Prostate gland (tissue), 2 donors: ENCODE data around the gene DLEC1. TPM values are rescaled to one million over a fixed set of nuclear protein-coding genes. Genes with fewer than 3 reads are reported as not detected.
A peak's percentile ranks its signal among the peaks of the same experiment; 100 is the strongest.

Source experiments
- DNase-seq: peaks from one replicate; pipeline ENCODE4 v3.0.0-alpha.2; 2019; ENCODE audit warnings: low spot score
- H3K27ac ChIP-seq, 2 donors: fragments of 200-600 bp; sonication (generic); 2 replicates each; pipeline ENCODE4 v1.5.1; 2017 to 2019
- H3K27me3 ChIP-seq: fragments of 200-600 bp; sonication (generic); replicated peaks from 2 replicates; pipeline ENCODE4 v1.5.1; 2019; ENCODE audit not compliant: insufficient read depth
- H3K36me3 ChIP-seq, 2 donors: fragments of 200-600 bp; sonication (generic); 1 replicate in 1 of 2; 2 replicates in 1 of 2; pipeline versions ENCODE4 v1.5.1 to v1.8.1; 2017 to 2019
- H3K4me1 ChIP-seq: fragments of 200-600 bp; sonication (generic); replicated peaks from 2 replicates; pipeline ENCODE4 v1.5.1; 2019
- H3K4me3 ChIP-seq, 2 donors: fragments of 200-600 bp; sonication (generic); 2 replicates each; pipeline ENCODE4 v1.5.1; 2017 to 2019
- H3K9me3 ChIP-seq: fragments of 200-600 bp; sonication (generic); 2 replicates; pipeline ENCODE4 v1.5.1; 2017
- POLR2A ChIP-seq: fragments of 450-650 bp; IDR thresholded peaks from one replicate; pipeline ENCODE4 v1.6.1; 2016; ENCODE audit warnings: antibody characterized with exemption, mild to moderate bottlenecking
- POLR2AphosphoS5 ChIP-seq: sonication (generic); formaldehyde crosslinking; IDR thresholded peaks from one replicate; pipeline ENCODE4 v1.6.1; 2017; ENCODE audit warnings: antibody characterized with exemption
- WGBS: methylation state at CpG from one replicate; pipeline ENCODE4 v1.1.5; 2018; 5-methylcytosine and 5-hydroxymethylcytosine counted together
- intact Hi-C: fragments of 100-400 bp; cut with DNase I; formaldehyde crosslinking; loops from one replicate; pipeline ENCODE4 v1.14.2; 2022
- total RNA-seq, 2 donors: library from RNA; depleted of rRNA; stranded (reverse); fragments of >200 nt; gene quantifications; one replicate each; pipeline ENCODE4 v1.1.0, GENCODE V29; 2016
- TF ChIP-seq, protein P1 (sequence below), 4 experiments: fragments of 200-600 bp in 2 of 4; fragments of 450-650 bp in 2 of 4; sonication (generic) in 2 of 4; IDR thresholded peaks; 1 replicate in 3 of 4; 2 replicates in 1 of 4; pipeline ENCODE4 v1.5.1; 2016 to 2019; ENCODE audit warnings: antibody characterized with exemption in 4 of 4, mild to moderate bottlenecking in 2 of 4, moderate library complexity in 2 of 4

The DLEC1 gene
- total RNA-seq, 2 donors from 2014 or later, result 0.32 to 13.1 TPM

- intact Hi-C loops, result loop anchor here (5.0 kb wide), 1 partner anchor 35 kb away; no protein-coding TSS in a partner anchor
- WGBS, result 78% methylated on average over 3 of the region's 3 CpGs
These were observed 2.1 kb upstream of the DLEC1 start for GRCh38 chr3:38036906-38037305.

DNA sequence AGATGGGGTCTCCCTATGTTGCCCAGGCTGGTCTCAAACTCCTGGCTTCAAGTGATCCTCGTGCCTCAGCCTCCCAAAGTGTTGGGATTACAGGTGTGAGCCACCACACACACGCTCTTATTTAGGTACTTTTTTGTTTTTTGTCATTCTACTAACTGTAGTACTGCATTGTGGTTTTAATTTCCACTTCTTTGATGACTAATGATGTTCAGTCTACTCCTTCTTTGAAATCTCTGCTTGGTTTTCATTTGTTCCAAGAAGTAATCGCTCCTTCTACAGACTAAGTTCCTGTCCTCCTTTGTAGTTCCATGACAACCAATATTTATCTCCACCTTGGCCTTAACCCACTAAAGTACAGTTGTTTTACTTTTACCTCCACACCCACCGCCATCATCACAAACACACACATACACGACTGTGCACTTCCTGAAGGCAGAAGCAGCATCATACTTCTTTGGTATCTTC is 529 bp upstream of the DLEC1 start:
- no peaks in the 10 kb centered on the region for H3K4me1 ChIP-seq
- no peaks in the 10 kb centered on the region for H3K36me3 ChIP-seq
- DNase-seq, result no peak
- H3K4me3 ChIP-seq, result no peak overlapping the region
- TF ChIP-seq POLR2A (no peak), POLR2AphosphoS5 (no peak)
- TF ChIP-seq, protein P1, sequence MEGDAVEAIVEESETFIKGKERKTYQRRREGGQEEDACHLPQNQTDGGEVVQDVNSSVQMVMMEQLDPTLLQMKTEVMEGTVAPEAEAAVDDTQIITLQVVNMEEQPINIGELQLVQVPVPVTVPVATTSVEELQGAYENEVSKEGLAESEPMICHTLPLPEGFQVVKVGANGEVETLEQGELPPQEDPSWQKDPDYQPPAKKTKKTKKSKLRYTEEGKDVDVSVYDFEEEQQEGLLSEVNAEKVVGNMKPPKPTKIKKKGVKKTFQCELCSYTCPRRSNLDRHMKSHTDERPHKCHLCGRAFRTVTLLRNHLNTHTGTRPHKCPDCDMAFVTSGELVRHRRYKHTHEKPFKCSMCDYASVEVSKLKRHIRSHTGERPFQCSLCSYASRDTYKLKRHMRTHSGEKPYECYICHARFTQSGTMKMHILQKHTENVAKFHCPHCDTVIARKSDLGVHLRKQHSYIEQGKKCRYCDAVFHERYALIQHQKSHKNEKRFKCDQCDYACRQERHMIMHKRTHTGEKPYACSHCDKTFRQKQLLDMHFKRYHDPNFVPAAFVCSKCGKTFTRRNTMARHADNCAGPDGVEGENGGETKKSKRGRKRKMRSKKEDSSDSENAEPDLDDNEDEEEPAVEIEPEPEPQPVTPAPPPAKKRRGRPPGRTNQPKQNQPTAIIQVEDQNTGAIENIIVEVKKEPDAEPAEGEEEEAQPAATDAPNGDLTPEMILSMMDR (IDR thresholded peaks at IDR 0.05), result no peak
- H3K9me3 ChIP-seq, result no peaks in the 10 kb centered on the region
- intact Hi-C loops, result loop anchor here (5.0 kb wide), 1 partner anchor 36 kb away; no protein-coding TSS in a partner anchor
- 87% methylated on average over 5 of the region's 5 CpGs for WGBS
- H3K27me3 ChIP-seq, result no peaks in the 10 kb centered on the region
- no peak overlapping the region for H3K27ac ChIP-seq

More at GRCh38 chr3:38036906-38037305, 2.1 kb upstream of the DLEC1 start:
- Histone ChIP-seq H3K27me3 (no peaks in the 10 kb centered on the region), H3K4me3 (no peak overlapping the region), H3K36me3 (no peaks in the 10 kb centered on the region), H3K4me1 (no peaks in the 10 kb centered on the region), H3K27ac (no peak overlapping the region), H3K9me3 (no peaks in the 10 kb centered on the region)
- DNase-seq, result no peak
- no peak for TF ChIP-seq POLR2A
- TF ChIP-seq, protein P1 (IDR thresholded peaks at IDR 0.05), result no peak
- no peak for TF ChIP-seq POLR2AphosphoS5

DNA sequence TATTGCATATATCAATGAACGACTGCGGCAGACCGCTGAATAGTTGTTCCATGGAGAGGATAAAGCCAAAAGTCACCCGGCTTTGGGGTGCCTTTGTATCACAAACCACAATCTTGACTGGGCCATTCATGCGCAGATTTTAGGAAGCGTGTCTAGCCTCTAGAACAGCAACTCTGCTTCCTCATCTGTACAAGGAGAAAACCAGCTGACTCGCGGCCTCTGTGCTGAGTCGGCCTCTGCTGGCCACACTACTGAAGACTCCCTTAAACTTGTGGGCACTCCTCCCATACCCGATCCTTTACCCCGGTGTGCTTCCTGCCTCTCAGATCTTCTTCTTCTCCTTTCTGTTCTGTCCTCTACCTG is 872 bp downstream of the DLEC1 start:
- 44% methylated on average over 11 of the region's 11 CpGs for WGBS
- Histone ChIP-seq H3K4me1 (no peaks in the 10 kb centered on the region), H3K27me3 (no peaks in the 10 kb centered on the region), H3K4me3 (peak overlapping the region in 1 of 2 donors; percentile 39), H3K27ac (no peak overlapping the region), H3K36me3 (no peaks in the 10 kb centered on the region), H3K9me3 (no peaks in the 10 kb centered on the region)
- DNase-seq, result peak; percentile 45
- TF ChIP-seq, protein P1 (IDR thresholded peaks at IDR 0.05), result peak in 2 of 4 experiments; percentile 37 to 53
- TF ChIP-seq POLR2AphosphoS5 (peak; percentile 11), POLR2A (no peak)
- intact Hi-C loops, result loop anchor here (5.0 kb wide), 1 partner anchor 38 kb away; no protein-coding TSS in a partner anchor

DNA sequence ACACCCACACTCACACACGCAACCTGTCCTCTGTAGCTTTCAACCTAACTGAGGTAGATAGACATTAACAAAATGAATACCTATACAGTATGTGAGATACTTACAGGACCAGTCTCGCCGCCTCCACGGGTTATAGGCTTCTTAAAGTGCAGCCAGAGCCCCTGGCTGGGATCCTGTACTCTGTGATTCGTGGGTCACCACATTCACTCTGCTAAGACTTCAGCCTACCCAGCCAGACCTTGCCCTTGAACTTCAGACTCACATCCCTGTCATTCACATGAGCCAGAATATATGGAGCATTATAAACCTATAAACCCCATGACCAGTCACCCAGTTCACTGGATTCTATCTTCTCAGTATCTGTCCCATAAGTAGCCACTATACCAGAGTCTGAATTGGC is 1.4 kb downstream of the DLEC1 start:
- H3K27me3 ChIP-seq, result no peaks in the 10 kb centered on the region
- no peaks in the 10 kb centered on the region for H3K36me3 ChIP-seq
- H3K27ac ChIP-seq, result no peak overlapping the region
- H3K4me3 ChIP-seq, result no peak overlapping the region
- H3K9me3 ChIP-seq, result no peaks in the 10 kb centered on the region
- no peak for DNase-seq
- TF ChIP-seq, protein P1 (IDR thresholded peaks at IDR 0.05), result no peak
- TF ChIP-seq POLR2AphosphoS5, result no peak
- no peak for TF ChIP-seq POLR2A
- no peaks in the 10 kb centered on the region for H3K4me1 ChIP-seq
- 87% methylated on average over 5 of the region's 5 CpGs for WGBS
- intact Hi-C loops, result no loop called here

DNA sequence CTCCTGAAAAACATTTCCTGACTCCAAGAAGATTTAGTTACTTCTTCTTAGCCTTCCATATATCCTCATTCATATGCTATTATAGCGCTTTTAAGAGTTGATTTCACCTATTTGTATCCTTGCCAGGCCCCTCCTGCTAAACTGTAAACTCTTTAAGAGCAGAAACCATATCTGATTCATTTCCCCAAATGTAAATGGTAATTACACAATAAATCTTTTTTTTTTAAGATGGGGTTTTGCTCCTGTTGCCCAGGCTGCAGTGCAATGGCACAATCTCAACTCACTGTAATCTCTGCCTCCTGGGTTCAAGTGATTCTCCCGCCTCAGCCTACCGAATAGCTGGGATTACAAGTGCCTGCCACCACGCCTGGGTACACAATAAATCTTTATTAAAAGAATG is 4.5 kb downstream of the DLEC1 start:
- intact Hi-C loops, result no loop called here
- no peak overlapping the region for H3K27ac ChIP-seq
- no peak for TF ChIP-seq POLR2A
- no peak for TF ChIP-seq POLR2AphosphoS5
- TF ChIP-seq, protein P1 (IDR thresholded peaks at IDR 0.05), result no peak
- H3K4me1 ChIP-seq, result no peaks in the 10 kb centered on the region
- no peaks in the 10 kb centered on the region for H3K27me3 ChIP-seq
- no peak overlapping the region for H3K4me3 ChIP-seq
- no peaks in the 10 kb centered on the region for H3K36me3 ChIP-seq
- WGBS, result 46% methylated on average over 4 of the region's 4 CpGs
- no peak for DNase-seq
- H3K9me3 ChIP-seq, result no peaks in the 10 kb centered on the region
